HepG2 (cell line): ENCODE measurements around the gene MSTO1. TPM values are rescaled to one million over a fixed set of nuclear protein-coding genes. Genes with fewer than 3 reads are reported as not detected.

Experiments used
- BCL6 ChIP-seq: IDR thresholded peaks from 2 replicates; pipeline ENCODE4 v1.6.1; 2016; ENCODE audit warnings: missing genetic modification reagents, missing compliant biosample characterization
- CREM ChIP-seq, 2 experiments: sonication (generic) in 1 of 2; formaldehyde crosslinking in 1 of 2; IDR thresholded peaks; 2 replicates each; pipeline versions ENCODE4 v1.4.0 to v1.6.1; 2016 to 2020; ENCODE audit warnings: antibody characterized with exemption in 1 of 2, mild to moderate bottlenecking in 1 of 2, missing genetic modification reagents in 1 of 2
- EP300 ChIP-seq, 3 experiments: sonication (generic) in 1 of 3; formaldehyde crosslinking in 1 of 3; IDR thresholded peaks; 2 replicates each; pipeline versions ENCODE4 v1.5.1 to v1.6.1; 2011 to 2020; ENCODE audit warnings: low read depth in 2 of 3, low read length in 2 of 3, borderline replicate concordance in 1 of 3, improper control_type of control experiment in 1 of 3, mild to moderate bottlenecking in 1 of 3, missing genetic modification reagents in 1 of 3, moderate library complexity in 1 of 3
- IRF9 ChIP-seq: sonication (generic); formaldehyde crosslinking; IDR thresholded peaks from 2 replicates; pipeline ENCODE4 v1.8.0; 2022; ENCODE audit warnings: missing genetic modification reagents, mild to moderate bottlenecking, borderline replicate concordance
- PHB2 ChIP-seq: fragments of 450-650 bp; IDR thresholded peaks from 2 replicates; pipeline ENCODE4 v1.6.1; 2018; ENCODE audit not compliant: partially characterized antibody
- RAD21 ChIP-seq: fragments of 450-650 bp; formaldehyde crosslinking; IDR thresholded peaks from 2 replicates; pipeline ENCODE4 v1.5.0; 2020; ENCODE audit warnings: mild to moderate bottlenecking
- ZFP1 ChIP-seq: IDR thresholded peaks from 2 replicates; pipeline ENCODE4 v1.6.1; 2016
- ZNF160 ChIP-seq: sonication (generic); formaldehyde crosslinking; IDR thresholded peaks from 2 replicates; pipeline ENCODE4 v1.8.0; 2022; ENCODE audit warnings: mild to moderate bottlenecking, inconsistent platforms, missing genetic modification reagents
- ZNF558 ChIP-seq: sonication (generic); formaldehyde crosslinking; IDR thresholded peaks from 2 replicates; pipeline ENCODE4 v1.9.0; 2022; ENCODE audit warnings: mild to moderate bottlenecking, missing genetic modification reagents, borderline replicate concordance
- ZNF713 ChIP-seq: sonication (generic); formaldehyde crosslinking; IDR thresholded peaks from 2 replicates; pipeline ENCODE4 v1.4.0; 2020; ENCODE audit warnings: mild to moderate bottlenecking, missing genetic modification reagents
- polyA plus RNA-seq, 8 experiments: library from polyadenylated mRNA; depleted of rRNA in 3 of 8; stranded (reverse) in 7 of 8; unstranded in 1 of 8; fragments of >200 nt; fragmentation: Illumina TruSeq in 4 of 8; extraction: Trizol in 4 of 8; gene quantifications; 2 replicates each; pipeline versions ENCODE4 v1.2.1 to v1.2.3, GENCODE V29; 2011 to 2016; ENCODE audit warnings: low read depth in 4 of 8, missing spikeins in 1 of 8, mixed read lengths in 1 of 8; ENCODE audit not compliant: insufficient read depth in 1 of 8
- total RNA-seq, 5 experiments: library from RNA; depleted of rRNA; stranded (reverse); fragments of >200 nt; fragmentation: Illumina TruSeq; extraction: Trizol; gene quantifications; 2 replicates each; pipeline ENCODE4 v1.2.3, GENCODE V29; 2016; ENCODE audit warnings: low read depth in 1 of 5
- TF ChIP-seq, protein P1 (sequence below): IDR thresholded peaks from 2 replicates; pipeline ENCODE4 v1.6.1; 2016; ENCODE audit warnings: low read depth, missing genetic modification reagents, missing compliant biosample characterization
- TF ChIP-seq, protein P2 (sequence below): sonication (generic); formaldehyde crosslinking; IDR thresholded peaks from 2 replicates; pipeline ENCODE4 v1.5.0; 2020; ENCODE audit warnings: missing genetic modification reagents
- TF ChIP-seq, protein P3 (sequence below): sonication (generic); formaldehyde crosslinking; IDR thresholded peaks from 2 replicates; pipeline ENCODE4 v1.4.0; 2020; ENCODE audit warnings: mild to moderate bottlenecking, low read depth, missing genetic modification reagents
- TF ChIP-seq, protein P4 (sequence below): sonication (generic); formaldehyde crosslinking; IDR thresholded peaks from 2 replicates; pipeline ENCODE4 v1.5.0; 2020; ENCODE audit warnings: mild to moderate bottlenecking, missing genetic modification reagents

MSTO1 gene
- total and polyA plus RNA-seq, 2 of the 13 experiments (the other 11 are each of a cell fraction or from before 2014, with no cell fraction given): 19.1 to 25.3 TPM

- TF ChIP-seq, protein P1, sequence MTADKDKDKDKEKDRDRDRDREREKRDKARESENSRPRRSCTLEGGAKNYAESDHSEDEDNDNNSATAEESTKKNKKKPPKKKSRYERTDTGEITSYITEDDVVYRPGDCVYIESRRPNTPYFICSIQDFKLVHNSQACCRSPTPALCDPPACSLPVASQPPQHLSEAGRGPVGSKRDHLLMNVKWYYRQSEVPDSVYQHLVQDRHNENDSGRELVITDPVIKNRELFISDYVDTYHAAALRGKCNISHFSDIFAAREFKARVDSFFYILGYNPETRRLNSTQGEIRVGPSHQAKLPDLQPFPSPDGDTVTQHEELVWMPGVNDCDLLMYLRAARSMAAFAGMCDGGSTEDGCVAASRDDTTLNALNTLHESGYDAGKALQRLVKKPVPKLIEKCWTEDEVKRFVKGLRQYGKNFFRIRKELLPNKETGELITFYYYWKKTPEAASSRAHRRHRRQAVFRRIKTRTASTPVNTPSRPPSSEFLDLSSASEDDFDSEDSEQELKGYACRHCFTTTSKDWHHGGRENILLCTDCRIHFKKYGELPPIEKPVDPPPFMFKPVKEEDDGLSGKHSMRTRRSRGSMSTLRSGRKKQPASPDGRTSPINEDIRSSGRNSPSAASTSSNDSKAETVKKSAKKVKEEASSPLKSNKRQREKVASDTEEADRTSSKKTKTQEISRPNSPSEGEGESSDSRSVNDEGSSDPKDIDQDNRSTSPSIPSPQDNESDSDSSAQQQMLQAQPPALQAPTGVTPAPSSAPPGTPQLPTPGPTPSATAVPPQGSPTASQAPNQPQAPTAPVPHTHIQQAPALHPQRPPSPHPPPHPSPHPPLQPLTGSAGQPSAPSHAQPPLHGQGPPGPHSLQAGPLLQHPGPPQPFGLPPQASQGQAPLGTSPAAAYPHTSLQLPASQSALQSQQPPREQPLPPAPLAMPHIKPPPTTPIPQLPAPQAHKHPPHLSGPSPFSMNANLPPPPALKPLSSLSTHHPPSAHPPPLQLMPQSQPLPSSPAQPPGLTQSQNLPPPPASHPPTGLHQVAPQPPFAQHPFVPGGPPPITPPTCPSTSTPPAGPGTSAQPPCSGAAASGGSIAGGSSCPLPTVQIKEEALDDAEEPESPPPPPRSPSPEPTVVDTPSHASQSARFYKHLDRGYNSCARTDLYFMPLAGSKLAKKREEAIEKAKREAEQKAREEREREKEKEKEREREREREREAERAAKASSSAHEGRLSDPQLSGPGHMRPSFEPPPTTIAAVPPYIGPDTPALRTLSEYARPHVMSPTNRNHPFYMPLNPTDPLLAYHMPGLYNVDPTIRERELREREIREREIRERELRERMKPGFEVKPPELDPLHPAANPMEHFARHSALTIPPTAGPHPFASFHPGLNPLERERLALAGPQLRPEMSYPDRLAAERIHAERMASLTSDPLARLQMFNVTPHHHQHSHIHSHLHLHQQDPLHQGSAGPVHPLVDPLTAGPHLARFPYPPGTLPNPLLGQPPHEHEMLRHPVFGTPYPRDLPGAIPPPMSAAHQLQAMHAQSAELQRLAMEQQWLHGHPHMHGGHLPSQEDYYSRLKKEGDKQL (CRISPR knock-in tag): no peak
- no peak for TF ChIP-seq RAD21 (CRISPR knock-in tag)
- TF ChIP-seq PHB2: no peak
- no peak for TF ChIP-seq BCL6 (CRISPR knock-in tag)
- TF ChIP-seq ZFP1 (CRISPR knock-in tag): no peak
- 0 out of 2 replicates have a peak, but pooled peaks have one; percentile 41 for TF ChIP-seq ZNF558
- TF ChIP-seq ZNF160 (CRISPR knock-in tag): no peak; the same call in 1 of the 2 replicates
- TF ChIP-seq, protein P2, sequence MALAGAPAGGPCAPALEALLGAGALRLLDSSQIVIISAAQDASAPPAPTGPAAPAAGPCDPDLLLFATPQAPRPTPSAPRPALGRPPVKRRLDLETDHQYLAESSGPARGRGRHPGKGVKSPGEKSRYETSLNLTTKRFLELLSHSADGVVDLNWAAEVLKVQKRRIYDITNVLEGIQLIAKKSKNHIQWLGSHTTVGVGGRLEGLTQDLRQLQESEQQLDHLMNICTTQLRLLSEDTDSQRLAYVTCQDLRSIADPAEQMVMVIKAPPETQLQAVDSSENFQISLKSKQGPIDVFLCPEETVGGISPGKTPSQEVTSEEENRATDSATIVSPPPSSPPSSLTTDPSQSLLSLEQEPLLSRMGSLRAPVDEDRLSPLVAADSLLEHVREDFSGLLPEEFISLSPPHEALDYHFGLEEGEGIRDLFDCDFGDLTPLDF (CRISPR knock-in tag): no peak
- no peak for TF ChIP-seq EP300 (IDR thresholded peaks at IDR 0.05; ENCODE audit: low read depth in 2 of 2, low read length in 2 of 2)
- no peak for TF ChIP-seq EP300 (CRISPR knock-in tag; IDR thresholded peaks at IDR 0.05; ENCODE audit: borderline replicate concordance)
- no peak for TF ChIP-seq ZNF713 (CRISPR knock-in tag)
- TF ChIP-seq IRF9: no peak
- TF ChIP-seq, protein P3, sequence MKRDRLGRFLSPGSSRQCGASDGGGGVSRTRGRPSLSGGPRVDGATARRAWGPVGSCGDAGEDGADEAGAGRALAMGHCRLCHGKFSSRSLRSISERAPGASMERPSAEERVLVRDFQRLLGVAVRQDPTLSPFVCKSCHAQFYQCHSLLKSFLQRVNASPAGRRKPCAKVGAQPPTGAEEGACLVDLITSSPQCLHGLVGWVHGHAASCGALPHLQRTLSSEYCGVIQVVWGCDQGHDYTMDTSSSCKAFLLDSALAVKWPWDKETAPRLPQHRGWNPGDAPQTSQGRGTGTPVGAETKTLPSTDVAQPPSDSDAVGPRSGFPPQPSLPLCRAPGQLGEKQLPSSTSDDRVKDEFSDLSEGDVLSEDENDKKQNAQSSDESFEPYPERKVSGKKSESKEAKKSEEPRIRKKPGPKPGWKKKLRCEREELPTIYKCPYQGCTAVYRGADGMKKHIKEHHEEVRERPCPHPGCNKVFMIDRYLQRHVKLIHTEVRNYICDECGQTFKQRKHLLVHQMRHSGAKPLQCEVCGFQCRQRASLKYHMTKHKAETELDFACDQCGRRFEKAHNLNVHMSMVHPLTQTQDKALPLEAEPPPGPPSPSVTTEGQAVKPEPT (CRISPR knock-in tag): no peak
- TF ChIP-seq, protein P4, sequence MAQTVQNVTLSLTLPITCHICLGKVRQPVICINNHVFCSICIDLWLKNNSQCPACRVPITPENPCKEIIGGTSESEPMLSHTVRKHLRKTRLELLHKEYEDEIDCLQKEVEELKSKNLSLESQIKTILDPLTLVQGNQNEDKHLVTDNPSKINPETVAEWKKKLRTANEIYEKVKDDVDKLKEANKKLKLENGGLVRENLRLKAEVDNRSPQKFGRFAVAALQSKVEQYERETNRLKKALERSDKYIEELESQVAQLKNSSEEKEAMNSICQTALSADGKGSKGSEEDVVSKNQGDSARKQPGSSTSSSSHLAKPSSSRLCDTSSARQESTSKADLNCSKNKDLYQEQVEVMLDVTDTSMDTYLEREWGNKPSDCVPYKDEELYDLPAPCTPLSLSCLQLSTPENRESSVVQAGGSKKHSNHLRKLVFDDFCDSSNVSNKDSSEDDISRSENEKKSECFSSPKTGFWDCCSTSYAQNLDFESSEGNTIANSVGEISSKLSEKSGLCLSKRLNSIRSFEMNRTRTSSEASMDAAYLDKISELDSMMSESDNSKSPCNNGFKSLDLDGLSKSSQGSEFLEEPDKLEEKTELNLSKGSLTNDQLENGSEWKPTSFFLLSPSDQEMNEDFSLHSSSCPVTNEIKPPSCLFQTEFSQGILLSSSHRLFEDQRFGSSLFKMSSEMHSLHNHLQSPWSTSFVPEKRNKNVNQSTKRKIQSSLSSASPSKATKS: no peak
- TF ChIP-seq CREM (IDR thresholded peaks at IDR 0.05): no peak
- TF ChIP-seq CREM (CRISPR knock-in tag; IDR thresholded peaks at IDR 0.05): no peak
Observed at GRCh38 chr1:155609515-155610256, at the start of gene MSTO1 (continued).
